T-helper 2 cell (primary cell): ENCODE measurements around the gene ANKRD2.
A peak's percentile ranks its signal among the peaks of the same experiment; 100 is the strongest.
"Not testable (repeated sequence)": the region's sequence is repeated elsewhere in the genome, so short reads cannot be mapped to it uniquely, and the experiment has no call there.

Source experiments
- DNase-seq, 5 experiments: peaks; one replicate each; pipeline versions ENCODE4 v3.0.0 to v3.0.0-alpha.2; 2012 to 2022
- total RNA-seq, 2 donors: gene quantifications; one replicate each; lab custom pipeline; 2026; lab: John Stamatoyannopoulos, UW

ANKRD2 gene, protein sequence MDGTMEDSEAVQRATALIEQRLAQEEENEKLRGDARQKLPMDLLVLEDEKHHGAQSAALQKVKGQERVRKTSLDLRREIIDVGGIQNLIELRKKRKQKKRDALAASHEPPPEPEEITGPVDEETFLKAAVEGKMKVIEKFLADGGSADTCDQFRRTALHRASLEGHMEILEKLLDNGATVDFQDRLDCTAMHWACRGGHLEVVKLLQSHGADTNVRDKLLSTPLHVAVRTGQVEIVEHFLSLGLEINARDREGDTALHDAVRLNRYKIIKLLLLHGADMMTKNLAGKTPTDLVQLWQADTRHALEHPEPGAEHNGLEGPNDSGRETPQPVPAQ
- 0 reads per million in 2 donors for total RNA-seq

DNA sequence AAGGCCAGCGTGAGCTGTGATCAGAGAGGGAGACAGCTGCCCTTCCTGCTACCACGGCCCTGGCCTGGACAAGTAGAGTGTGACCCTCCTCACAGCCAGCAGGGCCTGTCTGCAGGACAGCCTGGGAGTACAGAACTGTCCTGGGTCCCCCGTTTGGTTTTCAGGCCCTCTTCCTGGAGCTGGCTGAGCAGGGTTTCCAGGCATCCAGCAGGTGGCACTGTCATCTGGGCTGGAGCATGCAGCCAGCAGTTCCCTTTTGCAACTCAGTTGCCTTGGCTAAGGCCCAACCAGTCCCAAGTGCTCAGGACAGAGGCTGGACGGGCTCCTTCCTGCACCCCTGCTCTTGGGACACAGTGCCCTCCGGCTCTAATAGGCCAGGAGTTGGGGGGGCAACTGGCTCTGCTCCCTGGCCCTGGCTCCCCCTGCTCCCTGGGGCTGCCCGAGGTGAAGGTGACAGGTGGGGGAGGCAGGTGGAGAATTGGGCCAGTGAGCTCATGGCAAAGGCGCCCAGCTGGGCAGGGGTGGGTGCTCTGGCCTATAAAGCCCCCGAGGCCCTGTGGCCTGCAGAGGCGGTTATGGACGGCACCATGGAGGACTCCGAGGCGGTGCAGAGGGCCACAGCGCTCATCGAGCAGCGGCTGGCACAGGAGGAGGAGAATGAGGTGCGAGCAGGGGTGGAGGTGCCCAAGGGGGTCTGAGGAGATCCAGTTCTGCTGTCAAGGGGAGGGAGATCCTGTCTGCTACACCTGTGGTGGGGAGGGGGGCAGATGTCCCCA lies at the start of gene ANKRD2:
TSS of gene ANKRD2 (plus strand) at position 566 of the 776 bp plus-strand sequence. CDS start at position 576, 10 bp downstream.
- DNase-seq: peak in 4 of 5 experiments; percentile 7 to 67 (median 18)

DNA sequence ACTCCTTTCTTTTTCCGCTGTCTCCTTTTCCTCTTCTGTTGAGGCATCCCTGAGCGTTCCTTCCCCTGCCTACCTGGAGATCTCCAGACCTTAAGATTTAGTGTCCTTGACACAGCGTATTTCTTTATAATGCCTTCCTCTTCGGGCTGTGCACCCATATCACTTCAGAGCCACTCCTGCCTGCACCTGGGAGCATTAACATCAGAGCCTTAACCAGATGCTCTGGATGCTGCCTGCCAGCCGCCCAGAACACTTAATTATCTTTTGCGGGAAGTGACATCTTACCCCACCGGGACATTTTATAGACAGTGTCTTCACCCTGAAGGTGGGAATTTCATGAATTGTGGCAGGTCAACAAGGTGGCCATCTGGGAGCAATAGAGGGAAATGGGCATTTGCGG lies 49.6 kb upstream of the ANKRD2 start:
- no peak for DNase-seq

DNA sequence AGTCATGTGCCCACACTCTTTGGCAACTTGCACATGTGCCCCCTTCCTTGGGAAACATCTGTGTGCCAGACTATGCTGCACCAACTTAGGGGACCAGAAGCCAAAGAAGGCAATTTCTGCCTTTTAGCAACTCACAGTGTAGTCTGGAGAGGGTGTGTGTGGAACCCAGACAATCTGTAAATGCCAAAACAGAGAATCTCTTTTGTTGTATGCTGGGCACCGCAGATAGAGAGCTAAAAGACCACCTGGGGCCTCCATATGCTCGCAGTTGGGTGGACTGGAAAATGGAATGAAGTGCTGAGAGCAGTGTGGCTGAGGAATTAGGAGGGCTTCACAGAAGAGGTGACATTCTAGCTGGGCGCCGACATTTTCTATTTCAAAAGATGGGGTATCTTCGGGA lies 47.5 kb upstream of the ANKRD2 start:
- no peak for DNase-seq

DNA sequence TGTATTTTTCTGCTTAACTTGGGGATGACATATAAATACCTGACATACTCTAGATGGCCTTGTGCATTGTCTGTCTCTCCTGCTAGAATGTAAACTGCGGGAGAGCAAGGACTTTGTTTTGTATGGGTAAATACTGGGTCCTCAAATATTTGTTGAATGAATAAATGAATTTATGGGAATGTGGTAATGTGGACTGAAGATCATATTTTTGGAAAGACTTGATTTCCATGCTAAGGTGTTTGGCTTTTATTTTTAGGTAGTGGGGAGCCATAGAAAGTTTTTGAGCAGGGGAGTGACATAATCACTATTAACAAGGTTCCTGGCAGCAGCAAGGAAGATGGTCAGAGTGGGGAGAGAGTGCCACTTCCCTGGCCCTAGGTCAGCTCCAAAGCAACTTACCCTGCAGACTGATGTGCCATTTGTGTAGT lies 46.9 kb upstream of the ANKRD2 start:
- DNase-seq: no peak

DNA sequence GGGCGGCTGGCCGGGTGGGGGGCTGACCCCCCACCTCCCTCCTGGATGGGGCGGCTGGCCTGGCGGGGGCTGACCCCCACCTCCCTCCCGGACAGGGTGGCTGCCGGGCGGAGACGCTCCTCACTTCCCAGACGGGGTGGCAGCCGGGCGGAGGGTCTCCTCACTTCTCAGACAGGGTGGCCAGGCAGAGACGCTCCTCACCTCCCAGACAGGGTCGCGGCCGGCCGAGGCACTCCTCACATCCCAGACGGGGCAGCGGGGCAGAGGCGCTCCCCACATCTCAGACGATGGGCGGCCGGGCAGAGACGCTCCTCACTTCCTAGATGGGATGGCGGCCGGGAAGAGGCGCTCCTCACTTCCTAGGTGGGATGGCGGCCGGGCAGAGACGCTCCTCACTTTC lies 43.7 kb upstream of the ANKRD2 start:
- DNase-seq: not testable (repeated sequence)

DNA sequence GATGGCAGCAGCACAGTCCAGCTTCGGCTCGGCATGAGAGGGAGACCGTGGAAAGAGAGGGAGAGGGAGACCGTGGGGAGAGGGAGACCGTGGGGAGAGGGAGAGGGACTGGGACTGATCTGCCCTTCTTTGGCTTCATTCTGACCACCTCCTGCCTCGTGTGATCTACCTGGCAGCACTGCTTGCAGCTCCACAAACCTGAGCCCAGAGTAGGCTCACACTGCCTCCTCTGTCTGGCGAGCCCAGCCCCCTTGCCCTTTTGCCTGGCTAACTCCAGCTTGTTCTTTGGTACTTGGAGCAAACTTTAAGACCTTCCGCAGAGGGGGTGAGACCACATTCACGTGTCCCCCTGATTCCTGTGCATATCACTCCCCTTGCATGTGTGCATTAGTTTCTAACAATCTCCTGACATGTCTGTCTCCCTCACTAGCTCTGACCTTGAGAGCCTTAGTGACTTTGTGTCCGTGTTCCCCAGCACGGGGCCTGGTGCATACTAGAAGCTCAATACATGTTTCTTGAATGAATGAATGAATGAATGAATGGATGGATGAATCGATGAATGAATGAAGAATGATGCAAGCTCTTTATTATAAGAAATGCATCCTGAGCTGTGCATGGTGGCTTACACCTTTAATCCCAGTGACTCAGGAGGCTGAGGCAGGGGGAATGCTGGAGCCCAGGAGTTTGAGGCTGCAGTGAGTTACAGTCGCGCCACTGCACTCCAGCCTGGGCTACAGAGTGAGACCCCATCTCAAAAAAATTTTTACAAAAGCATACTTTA lies 42.7 kb upstream of the ANKRD2 start:
- no peak for DNase-seq

DNA sequence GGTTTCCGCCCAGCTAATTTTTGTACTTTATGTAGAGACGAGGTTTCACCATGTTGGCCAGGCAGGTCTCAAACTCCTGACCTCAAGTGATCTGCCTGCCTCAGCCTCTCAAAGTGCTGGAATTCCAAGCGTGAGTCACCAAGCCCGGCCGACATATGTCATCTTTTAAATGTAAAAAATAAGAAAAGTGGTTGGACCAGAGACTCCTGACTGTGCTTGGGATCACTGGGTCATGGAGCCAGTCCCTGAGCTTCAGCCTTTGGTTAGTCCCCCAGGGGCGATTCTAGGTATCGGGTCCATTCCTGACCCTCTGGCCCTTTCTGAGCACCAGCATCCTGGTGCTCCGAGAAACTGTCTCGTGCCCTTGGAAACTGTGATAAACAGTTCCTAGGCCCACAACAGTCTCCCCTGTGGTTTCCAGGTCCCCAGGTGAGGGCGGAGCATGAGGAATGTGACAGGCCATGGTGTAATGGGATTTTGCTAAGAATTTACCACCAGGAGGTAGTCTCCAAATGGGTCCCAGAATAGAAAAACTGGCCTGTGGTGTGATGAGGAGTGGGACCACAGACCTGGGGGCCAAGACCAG lies 41.1 kb upstream of the ANKRD2 start:
- no peak for DNase-seq

DNA sequence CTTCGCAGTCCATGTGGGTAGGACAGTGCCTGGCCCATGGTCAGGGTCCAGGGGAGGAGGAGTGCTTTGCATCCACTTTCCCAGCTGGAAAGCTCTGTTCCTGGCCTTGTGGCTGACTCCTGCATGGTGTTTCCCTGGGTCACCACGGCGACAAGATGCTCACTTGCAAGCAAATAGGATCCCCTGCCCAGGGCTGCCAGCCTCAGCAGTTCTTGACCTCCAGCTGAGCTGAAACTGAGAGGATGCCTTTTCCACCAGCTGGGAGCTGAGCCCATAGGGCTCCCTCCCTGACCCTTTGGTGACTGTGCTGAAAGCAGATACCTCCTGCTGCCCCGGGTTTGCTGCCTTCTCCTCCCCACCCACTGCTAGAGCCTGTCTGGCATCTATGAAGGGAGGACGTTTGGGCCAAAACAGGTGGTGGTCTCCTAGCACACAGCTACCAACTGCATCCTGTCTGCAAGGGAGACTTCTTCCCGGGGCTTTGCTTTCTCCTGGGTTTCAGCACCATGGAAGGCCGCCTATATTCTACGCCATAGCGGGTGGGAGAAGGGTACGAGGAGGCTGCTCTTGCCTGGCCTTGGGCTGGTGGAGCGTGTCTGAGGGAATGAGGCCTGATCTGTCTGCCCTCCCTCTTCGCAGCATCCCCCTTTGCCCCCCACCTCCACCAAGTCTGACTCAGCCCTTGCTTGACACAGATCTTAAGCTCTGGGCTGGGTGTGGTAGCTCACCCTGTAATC lies 39.5 kb upstream of the ANKRD2 start:
- DNase-seq: no peak

DNA sequence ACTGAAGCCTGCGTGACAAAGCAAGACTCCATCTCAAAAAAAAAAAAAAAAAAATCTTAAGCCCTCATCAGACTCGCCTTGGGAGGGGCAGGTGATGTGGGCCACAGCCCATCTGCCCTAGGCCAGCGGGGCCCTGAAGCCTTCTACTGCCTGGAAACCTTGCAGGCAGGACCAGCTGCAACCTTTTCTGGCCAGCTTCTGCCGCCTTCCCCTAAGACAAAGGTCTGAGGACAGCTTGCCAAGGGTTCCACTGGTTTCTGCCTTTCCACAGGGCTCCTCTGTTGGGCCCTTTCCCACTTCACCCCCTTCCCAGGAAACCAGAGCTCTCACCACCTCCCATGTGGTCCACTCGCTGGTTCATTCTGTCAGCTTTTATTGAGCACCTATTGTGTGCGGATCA lies 38.7 kb upstream of the ANKRD2 start:
- DNase-seq: no peak

DNA sequence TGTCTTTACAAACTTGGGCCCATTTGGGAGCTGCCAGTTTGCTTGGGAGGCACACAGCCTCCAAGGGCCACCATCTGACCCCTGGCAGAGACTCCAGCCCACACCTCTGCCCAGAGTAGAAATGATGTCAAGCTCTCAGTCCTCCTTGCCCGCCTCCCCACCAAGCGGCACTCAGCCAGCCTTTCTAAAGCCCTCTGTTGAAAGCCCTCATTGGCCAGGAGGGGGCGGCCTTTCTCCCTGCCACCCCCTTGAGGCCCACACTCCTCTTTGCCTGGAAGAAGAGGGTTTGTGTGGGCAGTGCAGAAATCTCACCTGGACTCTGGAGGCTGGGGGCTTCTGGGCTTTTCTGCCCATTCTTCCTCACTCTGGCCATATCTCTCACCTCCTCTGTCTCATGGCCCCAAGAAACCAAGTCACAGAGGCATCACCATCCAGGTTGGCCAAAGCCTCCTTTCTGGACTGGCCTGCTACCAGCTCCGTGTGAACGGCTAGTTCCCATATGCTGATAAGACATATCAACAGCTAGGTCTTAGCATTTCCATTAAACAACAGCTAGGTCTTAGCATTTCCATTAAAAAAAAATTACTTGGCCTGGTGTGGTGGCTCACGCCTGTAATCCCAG lies 37.7 kb upstream of the ANKRD2 start:
- DNase-seq: peak in 2 of 5 experiments; percentile 9 to 38

DNA sequence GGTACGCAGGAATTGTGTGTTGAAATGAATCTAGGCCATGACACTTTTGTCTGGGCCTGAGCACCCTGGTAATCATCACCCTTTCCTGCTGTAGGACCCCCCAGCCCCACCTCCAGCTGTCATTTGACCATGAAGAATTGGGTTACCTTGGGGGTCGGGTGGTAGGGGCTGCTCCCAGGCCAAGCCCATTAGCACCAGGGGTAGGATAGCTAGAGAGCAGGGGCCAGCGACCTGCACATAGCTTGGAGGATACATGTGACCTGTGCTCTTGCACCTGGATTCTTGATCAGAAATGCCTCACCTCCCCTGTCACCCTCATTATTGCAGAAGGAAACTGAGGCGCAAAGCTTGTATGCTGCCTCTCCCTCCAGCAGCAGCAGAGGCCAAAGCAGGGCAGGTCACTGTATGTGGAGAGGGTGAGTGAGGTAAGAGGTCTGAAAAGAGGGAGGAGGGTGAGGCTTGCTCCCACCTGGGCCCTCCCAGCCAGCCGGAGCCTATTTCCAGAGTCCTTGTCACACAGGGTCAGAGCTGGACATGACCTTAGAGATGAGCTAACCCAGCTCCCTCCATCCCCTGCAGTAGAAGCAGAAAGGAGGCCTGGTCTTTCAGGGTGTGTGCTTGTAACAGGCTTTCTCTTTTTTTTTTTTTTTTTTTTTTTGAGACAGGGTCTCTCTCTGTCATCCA lies 35.3 kb upstream of the ANKRD2 start:
- no peak for DNase-seq

DNA sequence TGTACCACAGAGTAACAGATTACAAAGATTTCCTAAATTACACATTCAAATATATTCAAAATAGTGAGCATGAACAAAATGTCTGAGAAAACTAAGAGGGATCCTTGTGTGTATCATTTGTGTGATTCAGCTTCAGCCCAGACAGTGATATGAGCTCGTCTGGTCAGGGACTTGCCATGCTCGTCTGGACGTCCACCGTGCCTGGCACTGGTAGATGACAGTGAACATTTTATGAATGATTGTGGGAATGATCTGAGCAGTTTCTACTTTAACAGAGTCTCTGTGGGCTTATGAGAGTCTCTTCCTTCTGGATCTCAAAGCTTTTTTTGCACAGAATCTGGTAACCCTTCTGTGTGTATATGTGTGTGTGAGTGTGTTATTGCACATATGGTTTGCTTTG lies 34.2 kb upstream of the ANKRD2 start:
- no peak for DNase-seq

DNA sequence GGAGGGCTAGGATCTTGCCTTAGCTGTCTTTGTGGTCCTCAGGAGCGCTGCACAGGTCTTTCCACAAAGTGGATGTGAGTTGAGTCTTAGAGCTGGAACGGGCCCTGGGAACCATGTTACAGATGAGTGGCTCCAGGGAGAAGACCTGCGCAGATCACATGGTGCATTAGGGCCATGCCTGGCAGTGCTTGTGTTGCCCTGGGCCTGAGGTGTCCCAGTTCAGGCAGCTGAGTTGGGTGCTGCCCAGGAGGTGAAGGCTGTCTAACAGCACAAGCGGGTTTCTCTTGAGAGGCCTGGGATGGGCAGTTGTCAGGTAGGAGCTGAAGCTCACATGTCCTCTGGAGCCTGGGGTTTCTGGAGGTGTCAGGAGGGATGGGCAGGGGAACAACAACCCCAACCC lies 33.7 kb upstream of the ANKRD2 start:
- DNase-seq: no peak

DNA sequence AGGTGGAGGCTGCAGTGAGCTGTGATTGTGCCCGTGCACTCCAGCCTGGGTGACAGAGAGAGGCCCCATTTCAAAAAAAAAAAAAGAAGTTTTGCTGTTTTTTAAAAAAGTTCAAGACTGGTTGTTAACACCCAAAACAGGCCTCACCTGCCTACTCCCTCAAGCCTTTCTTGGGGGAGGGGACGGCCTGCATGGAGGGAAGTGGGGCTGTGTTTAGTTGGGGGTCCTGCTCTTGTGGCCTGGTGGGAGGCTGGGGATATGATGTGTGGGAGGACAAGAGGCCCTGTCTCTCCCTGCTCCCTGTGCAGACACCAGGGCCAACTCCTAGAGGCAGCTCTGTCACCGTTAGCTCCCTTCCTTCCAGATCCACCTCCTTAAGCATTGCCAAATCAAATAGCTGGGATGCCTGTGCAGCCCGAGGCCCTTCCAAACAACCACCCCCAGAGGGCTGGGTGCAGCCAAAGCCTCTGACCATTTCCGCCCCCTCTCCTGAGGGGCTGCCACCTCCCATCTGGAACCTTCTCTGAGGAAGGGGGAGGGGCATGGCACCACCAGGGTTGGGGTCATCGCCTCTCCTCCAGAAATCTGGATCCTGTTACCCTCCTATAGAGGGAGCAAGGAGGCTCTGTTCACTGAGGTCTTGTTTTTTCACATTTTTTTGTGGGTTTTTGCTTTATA lies 32.9 kb upstream of the ANKRD2 start:
- no peak for DNase-seq

DNA sequence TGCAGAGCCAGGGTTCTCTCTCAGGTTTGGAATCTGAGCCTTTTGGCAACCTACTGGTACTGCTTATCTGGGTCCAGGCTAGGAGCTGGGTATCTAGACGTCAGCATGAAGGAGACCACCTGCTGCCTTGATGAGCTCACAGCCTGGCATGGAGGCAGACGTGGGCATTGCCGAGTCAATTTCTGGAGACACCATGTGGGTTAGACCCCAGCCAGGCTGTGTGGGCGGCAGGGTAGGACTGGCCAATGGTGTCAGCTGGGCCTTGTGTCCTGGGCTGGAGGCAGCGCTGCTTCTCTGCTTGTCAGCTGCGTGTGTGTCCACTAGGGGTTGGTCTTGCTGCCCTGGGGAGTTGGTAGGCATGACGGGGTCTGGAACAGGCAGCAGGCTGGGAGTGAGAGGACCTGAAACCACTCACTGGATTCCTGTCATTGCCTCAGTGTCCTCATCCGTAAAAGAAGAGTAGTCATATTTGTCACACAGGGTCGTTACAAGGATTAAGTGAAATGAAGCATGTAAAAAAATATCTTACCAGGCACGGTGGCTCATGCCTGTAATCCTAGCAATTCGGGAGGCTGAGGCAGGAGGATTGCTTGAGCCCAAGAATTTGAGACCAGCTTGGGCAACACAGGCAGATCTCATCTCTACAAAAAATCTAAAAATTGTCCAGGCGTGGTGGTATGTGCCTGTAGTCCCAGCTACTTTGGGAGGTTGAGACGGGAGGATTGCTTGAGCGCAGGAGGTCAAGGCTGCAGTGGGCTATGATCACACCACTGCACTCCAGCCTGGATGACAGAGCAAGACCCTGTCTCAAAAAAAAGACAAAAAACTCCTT lies 31.7 kb upstream of the ANKRD2 start:
- no peak for DNase-seq

DNA sequence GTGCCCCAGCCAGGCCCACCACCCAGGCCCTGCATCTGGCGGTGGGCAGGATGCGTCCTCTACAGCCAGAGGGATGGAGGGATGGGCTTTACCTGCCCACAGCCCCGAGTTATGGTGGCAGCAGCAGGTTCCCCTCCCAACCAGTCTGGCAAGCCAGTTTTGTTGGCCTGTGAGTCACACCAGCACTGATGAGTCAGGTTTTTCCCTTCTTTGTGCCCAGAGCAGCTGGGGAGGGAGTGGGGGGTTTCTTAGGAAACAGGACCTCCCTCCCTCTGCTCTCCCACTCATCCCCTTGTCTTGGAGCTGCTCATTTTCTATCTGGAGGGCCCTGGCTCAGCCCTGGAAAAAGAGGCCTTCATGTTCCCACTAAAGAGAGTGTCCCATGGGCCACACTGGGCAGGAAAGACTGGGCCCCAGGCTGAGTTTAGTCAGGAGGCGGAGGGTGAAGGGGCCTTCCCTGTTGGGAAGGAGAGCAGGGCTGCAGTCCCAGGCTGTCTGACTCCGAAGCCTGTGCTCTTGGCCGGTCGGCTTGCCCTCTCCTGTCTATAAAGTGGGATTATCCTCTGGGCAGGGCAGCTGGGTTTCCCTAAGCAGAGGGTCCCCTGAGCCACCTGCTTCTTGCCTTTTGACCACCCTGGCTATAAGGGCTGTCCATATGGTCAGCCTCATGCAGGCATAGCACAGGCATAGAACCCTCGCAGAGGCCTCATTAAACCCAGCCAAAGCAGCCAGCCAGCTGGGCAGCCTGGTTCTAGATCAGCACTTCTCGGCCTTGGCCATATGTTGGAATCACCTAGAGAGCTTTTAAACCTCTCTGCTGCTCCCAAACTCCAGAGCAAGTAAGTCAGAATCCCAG lies 30.2 kb upstream of the ANKRD2 start:
- DNase-seq: peak in 1 of 5 experiments; percentile 7

DNA sequence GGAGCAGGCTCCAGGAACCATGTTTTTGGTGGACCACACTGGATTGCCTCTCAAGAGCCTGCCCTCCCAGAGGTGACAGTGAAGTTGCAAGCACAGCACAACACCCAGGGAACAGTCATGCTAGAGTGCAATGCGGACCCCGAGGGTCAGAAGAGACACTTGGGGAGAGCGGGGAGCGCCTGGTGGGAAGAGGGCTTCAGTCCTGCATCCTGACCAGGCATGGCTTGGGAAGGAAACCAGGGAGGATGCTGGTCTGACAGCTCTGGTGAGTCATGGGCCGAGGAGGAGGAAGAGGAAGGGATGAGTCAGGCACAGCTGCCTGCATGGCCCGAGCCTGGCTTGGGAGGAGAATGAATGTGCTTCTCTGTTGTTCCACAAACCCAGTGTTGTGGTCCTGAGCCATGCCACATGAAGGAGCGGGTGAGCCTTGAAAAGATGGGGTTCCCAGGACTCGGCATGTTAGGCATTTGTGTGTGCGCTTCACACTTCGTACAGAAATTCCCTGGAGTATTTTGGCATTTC lies 29.5 kb upstream of the ANKRD2 start:
- DNase-seq: peak in 1 of 5 experiments; percentile 31
